AG08395 (cell line): ENCODE data around the gene TMEM223.
"Not testable (repeated sequence)": the region's sequence is repeated elsewhere in the genome, so short reads cannot be mapped to it uniquely, and the experiment has no call there.

Source experiments
- DNase-seq: peaks from one replicate; pipeline ENCODE4 v3.0.0; 2012; ENCODE audit warnings: mixed read lengths, low spot score

Gene TMEM223

DNA sequence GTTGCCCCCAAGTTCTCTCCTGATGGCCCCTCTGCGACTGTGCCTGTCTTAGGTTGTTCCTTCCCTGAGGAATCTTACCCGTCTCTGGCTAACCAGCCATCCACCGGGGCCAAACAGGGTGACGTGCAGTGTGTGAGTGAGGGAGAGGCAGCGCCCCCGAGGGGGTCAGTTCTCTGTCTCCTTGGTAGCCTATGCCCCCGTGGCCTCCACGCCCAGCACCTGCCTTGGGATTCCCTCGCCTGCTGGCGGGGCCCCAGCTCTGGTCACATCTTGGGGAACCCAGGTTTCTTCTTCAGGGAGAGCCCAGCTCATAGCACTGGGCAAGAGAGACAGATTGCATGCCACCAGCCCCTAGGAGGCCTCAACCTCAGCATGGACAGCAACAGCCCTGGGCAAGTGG lies 7.7 kb upstream of the TMEM223 start:
- no peak for DNase-seq

DNA sequence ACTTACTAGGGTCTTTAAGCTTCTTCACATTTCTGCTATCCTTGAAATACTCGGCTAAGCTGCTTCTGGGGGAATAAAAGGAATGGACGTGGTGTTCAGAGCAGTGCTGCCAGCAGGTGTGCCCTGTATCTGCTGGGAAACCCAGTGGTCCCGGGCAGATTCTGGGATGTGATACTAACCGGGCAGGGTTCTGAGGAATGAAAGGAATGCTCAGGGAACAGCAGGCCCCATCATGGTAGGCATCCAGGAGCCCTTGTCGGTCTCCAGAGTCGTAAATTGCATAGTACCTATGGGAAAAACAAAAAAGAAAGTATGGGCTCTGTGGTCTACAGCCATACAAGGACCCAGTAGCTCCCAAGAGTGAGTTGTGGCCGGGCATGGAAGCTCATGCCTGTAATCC lies 4.5 kb upstream of the TMEM223 start:
- no peak for DNase-seq

- DNase-seq, result no peak
These were observed 2.5 kb upstream of the TMEM223 start for GRCh38 chr11:62794201-62794775.

DNA sequence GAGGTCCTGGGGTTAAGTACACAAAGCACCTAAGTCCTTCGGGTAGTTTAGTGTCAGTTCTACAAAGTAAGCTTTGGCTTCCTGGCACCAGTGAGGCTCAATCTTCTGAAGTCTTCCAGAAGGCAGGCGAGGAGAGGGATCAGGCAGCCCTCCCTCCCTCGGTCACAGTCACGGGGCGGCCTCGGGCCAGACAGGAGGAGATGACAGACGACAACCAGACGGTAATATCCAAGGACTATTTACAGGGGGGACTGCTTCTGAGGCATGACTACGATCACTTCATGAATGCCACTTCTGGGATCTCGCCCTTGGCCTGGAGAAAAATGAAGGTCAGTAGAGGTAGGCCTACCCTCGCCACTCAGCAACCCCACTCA lies 383 bp upstream of the TMEM223 start:
- no peak for DNase-seq

GRCh38 chr11:62789576-62789975 lies 2.2 kb downstream of the TMEM223 start:
- no peak for DNase-seq

DNA sequence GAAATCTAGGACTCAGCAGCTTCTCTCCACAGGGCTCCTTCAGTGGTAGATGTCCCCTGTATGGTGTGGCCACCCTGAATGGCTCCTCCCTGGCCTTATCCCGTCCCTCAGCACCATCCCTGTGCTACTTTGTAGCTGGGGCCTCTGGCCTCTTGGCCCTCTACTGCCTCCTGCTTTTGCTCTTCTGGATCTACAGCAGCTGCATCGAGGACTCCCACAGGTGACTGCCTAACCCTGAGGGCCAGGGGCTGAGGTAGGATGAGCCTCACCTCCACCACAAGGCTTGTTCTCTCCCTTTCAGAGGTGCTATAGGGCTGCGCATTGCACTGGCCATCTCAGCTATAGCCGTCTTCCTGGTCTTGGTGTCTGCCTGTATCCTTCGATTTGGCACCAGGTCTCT lies 2.8 kb downstream of the TMEM223 start:
- DNase-seq, result no peak

DNA sequence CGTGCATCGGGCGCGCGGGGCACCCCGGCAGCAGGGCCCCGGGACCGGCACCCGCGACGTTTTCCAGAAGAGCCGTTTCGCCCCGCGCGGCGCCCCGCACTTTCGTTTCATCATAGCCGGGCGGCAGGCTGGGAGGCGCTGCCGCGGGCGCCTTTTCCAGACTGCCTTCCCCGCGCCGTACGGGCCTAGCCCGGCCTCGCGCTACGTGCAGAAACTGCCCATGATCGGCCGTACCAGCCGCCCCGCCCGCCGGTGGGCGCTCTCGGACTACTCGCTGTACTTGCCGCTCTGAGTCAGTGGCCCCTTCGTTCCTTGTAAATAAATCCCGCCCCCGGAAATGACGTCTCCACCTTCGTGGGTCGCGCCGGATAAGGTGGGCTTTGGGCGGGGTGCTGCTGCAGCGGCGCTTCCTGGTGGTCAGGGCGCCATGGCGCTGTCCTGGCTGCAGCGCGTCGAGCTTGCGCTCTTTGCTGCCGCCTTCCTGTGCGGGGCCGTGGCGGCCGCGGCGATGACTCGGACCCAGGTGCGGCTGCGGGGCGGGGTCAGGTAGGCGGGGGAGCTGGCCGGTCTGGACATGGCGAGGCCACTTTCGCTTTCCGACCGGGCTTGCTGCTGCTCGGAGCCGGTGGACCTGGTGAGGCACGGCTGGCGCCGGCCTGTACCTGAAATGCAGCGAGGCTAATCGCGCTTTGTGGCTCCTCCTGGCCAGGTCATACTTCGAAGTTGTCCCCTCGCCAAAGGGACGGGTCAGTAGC lies 4.6 kb downstream of the TMEM223 start, which contains the start of gene TMEM179B:
Gene TMEM179B, plus strand, starts transcription at position 398 of the 755 bp plus-strand sequence. Its CDS starts 30 bp downstream, at position 428.
- DNase-seq, result peak; percentile 95

DNA sequence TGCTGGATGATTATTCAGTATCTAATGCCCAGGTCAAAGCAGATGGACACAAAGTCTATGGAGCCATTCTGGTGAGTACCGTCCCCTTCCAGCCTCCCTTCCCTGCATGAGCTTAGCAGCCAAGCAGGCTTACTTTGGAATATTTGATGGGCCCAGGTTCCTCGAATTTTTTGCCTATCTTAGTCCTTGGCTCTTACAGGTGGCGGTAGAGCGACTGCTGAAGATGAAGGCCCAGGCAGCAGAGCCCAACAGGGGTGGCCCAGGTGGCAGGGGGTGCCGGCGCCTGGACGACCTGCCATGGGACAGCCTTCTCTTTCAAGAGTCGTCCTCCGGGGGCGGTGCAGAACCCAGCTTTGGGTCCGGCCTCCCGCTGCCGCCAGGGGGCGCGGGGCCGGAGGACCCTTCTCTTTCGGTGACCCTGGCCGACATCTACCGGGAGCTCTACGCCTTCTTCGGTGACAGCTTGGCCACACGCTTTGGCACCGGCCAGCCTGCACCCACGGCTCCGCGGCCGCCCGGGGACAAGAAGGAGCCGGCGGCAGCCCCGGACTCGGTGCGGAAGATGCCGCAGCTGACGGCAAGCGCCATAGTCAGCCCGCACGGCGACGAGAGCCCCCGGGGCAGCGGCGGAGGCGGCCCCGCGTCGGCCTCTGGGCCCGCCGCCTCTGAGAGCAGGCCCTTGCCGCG lies 5.3 kb downstream of the TMEM223 start:
- peak; percentile 91 for DNase-seq

GRCh38 chr11:62782753-62783152 lies 9.1 kb downstream of the TMEM223 start:
- no peak for DNase-seq

DNA sequence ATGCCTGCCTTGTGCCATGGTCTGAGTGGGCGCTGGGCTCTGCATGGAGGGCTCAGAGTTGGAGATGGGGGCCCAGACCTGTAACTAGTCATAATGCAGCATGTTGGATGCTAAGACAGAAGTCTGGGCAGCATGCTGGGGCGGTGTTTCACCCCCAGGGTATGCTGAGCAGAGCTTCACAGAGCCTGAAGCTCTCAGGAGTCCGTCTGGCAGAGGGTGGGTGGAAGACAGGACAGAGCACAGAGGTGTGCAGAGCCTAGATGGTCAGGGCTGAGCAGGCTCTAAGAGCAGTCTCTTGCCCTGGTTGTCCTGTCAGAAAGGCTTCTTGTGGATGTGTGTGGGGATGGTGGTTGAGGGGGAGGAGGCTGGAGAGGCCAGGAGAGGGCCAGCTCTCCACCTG lies 13.4 kb downstream of the TMEM223 start:
- DNase-seq, result no peak

GRCh38 chr11:62777389-62777788 lies 14.4 kb downstream of the TMEM223 start:
- DNase-seq, result no peak

- no peak for DNase-seq
These were observed 16.2 kb downstream of the TMEM223 start for GRCh38 chr11:62775646-62776045.

GRCh38 chr11:62774407-62774806 lies 17.4 kb downstream of the TMEM223 start:
- no peak for DNase-seq

DNA sequence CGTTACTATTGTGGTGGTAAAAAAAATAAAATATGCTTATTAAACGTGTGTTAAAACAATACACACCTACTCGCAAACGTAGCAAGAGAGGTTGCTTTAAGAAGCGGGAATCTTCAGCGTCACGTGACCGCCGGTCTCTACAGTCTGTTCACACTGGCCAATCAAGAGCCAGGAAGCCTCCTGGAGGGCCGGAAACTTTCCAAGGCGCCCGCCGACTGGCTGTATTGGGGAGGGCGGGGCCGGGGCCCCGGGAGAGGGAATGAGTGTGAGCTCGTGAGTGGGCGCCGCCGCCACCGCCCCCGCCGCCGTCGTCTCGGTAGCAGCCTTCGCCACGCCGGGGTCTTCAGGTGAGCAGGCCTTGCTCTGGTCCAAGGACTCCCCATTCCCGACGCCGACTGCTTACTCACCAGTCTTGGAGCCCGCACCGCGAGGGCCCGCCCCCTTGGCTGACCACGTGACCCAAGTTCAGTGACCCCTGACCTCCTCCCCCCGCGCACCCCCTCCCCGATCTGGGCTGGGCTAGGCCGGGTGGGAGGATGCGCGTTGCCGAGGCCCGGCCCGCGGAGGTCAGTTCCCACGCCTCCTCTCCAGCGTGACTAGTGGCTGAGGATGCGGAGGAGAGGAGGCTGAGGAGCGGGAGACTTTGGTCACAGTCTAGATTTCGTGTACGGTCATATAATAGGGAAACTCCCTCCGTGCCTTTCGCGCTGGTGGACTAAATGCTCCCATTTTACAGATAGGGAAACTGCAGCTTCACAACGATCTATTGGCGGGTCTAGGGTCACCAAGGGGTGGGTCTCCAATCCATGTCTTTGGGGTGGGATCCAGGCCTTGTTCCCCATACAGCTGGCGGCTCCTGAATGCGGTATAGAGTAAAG lies 20.4 kb downstream of the TMEM223 start, which contains the start of gene TAF6L:
Gene TAF6L, plus strand, starts transcription at position 253 of the 878 bp plus-strand sequence. CDS start 4,388 bp downstream, outside the sequence.
- peak; percentile 98 for DNase-seq

- DNase-seq, result peak; percentile 32
These were observed 21.0 kb downstream of the TMEM223 start for GRCh38 chr11:62770778-62771143.

DNA sequence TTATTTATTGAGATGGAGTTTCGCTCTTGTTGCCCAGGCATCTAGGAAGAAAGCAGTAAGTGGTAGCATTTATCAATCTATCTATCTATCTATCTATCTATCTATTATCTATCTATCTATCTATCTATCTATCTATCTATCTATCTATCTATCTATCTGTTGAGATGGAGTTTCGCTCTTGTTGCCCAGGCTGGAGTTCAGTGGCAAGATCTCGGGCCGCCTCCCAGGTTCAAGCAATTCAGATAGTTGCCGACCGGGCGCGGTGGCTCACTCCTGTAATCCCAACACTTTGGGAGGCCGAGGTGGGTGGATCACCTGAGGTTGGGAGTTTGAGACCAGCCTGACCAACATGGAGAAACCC lies 31.0 kb downstream of the TMEM223 start:
- DNase-seq, result not testable (repeated sequence)

DNA sequence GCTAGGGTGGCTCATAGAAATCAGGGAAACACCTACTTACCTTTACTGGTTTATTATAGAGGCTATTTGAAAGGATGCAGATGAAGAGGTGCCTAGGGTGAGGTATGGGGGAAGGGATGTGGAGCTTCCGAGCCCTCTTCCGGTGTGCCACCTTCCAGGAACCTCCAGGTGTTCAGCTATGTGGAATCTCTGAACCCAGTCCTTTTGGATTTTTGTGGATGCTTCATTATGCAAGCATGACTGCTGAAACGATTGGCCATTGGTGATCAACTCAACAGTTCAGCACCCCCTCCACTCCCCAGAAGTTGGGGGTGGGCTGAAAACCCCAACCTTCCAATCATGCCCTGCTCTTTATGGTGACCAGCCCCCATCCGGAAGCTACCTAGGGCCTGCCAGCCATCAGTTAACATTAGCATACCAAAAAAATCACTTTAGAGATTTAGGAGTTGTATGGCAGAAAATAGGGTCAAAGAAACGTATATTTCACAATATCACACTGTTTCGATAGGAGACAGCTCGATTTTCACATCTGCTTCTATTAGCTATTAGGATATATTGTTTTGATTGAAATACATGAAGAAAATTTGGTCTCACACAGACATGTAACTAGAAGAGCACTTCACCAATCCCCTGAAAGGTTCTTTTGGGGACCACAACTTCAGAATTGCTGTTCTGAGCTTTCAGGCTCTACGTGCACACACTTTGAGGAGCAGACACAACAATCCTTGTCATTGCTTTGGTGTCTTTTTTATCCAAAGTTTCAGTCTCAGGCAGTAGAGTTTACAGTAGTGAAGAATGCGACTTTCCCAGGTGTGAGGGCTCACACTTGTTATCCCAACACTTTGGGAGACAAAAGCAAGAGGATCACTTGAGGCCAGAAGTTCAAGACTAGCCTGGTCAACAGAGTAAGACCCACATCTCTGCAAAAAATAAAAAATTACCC lies 33.7 kb downstream of the TMEM223 start:
- no peak for DNase-seq

- DNase-seq, result no peak
These were observed 36.7 kb downstream of the TMEM223 start for GRCh38 chr11:62755086-62755615.

DNA sequence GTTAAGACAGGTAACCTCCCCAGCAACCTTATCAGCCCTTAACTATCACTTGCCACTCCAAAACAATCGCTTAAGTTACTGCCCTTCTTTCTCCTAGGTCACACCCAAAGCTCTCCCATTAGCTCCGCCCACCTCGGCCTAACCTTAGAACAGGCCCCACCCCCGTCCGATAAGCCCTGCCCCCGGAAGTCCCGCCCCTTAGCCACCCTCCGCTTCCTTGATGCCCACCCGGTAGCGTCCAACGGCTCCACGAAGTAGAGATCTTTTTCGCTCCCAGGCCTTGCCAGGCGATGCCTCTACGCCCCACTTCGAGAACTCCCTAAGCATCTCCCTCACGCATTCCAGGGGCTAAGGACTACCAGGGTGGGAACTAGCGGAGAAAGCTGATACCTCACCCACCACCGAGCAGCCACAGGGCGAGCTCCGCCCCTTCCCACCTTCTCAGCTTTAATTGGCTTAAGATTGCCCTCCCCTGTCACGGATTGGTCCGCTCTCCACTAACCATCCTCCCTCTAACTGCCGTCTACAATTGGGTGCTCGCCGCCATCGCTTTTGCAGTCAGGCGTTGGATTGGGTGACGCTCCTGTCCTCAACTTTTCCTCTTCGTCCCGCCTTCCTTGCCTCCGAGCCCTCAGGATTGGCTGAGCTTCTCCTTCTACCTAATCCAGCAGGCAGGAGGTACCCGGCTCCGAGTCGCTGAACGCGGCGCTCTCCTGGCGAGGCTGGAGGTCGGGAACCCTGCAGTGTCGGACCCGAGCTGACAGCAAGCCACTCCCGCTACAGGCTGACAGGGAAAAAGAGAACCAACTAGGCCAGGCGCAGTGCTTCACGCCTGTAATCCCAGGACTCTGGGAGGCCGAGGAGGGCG lies 37.8 kb downstream of the TMEM223 start, which contains the start of gene ZBTB3:
Gene ZBTB3, minus strand, starts transcription at position 425 of the 868 bp plus-strand sequence. CDS start 496 bp downstream, outside the sequence.
- peak; percentile 99 for DNase-seq
